ENCODE measurements around the gene ARHGAP12.

DNA sequence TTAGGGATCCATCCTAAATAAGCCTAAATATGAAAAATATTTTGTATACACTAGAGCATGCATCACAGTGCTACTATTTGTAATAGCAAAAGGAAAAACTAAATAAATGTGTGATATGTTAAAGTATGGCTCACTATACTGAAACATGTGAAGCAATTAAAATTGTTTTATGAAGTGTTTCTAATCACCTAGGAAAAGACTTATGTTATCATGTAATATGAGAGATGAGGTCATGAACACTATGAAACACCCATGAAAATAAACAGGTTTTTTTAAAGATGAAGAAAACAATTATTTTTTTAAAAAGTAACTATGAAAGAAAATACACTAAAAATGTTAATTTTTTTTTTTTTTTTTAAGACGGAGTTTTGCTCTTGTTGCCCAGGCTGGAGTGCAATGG lies 16.8 kb upstream of the ARHGAP12 start:
- TF ChIP-seq, protein P1, sequence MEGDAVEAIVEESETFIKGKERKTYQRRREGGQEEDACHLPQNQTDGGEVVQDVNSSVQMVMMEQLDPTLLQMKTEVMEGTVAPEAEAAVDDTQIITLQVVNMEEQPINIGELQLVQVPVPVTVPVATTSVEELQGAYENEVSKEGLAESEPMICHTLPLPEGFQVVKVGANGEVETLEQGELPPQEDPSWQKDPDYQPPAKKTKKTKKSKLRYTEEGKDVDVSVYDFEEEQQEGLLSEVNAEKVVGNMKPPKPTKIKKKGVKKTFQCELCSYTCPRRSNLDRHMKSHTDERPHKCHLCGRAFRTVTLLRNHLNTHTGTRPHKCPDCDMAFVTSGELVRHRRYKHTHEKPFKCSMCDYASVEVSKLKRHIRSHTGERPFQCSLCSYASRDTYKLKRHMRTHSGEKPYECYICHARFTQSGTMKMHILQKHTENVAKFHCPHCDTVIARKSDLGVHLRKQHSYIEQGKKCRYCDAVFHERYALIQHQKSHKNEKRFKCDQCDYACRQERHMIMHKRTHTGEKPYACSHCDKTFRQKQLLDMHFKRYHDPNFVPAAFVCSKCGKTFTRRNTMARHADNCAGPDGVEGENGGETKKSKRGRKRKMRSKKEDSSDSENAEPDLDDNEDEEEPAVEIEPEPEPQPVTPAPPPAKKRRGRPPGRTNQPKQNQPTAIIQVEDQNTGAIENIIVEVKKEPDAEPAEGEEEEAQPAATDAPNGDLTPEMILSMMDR (IDR thresholded peaks at IDR 0.05; ENCODE audit: insufficient read depth, low read length, poor library complexity, severe bottlenecking), result no peak
- TF ChIP-seq EZH2phosphoT487 (conservative IDR thresholded peaks at IDR 0.05; ENCODE audit: low read length), result no peak

Measured in SU-DHL-6 (cell line).